Fibroblast of villous mesenchyme (primary cell): ENCODE data around the gene MAD1L1. TPM values are rescaled to one million over a fixed set of nuclear protein-coding genes. Genes with fewer than 3 reads are reported as not detected.

ENCODE experiments used
- DNase-seq: peaks from one replicate; pipeline ENCODE4 v3.0.0-alpha.2; 2010; ENCODE audit warnings: low read depth
- H3K4me3 ChIP-seq: 2 replicates; pipeline ENCODE4 v1.5.1; 2011; ENCODE audit warnings: low read depth, mild to moderate bottlenecking, low read length
- total RNA-seq: library from RNA; depleted of rRNA; stranded (reverse); fragments of >200 nt; gene quantifications from 2 replicates; pipeline ENCODE4 v1.2.3, GENCODE V29; 2012
- TF ChIP-seq, protein P1 (sequence below): IDR thresholded peaks from 2 replicates; pipeline ENCODE4 v1.5.1; 2012; ENCODE audit warnings: low read depth, mild to moderate bottlenecking, low read length; ENCODE audit not compliant: insufficient read depth

The MAD1L1 gene
- total RNA-seq, 1 donor, result 43.6 TPM

DNA sequence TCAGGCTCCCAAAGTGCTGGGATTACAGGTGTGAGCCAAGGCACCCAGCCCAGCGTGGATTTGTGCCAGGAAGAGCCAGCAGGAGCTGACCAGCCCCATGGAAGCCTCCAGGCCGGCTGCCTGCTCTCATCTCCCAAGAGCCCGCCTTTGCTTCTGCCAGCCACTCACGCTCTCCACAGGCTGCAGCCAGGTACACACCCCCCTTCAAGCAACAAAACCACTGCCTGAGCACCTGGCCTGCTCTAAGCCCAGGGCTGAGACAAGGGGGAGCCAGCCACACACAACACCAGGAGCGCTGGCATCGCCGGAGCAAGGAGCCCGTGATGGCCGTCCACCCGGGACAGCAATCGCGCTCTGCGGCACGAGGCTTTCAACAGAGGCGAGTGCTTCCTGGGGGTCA, 34.5 kb downstream of the MAD1L1 start:
- H3K4me3 ChIP-seq, result no peak overlapping the region
- TF ChIP-seq, protein P1, sequence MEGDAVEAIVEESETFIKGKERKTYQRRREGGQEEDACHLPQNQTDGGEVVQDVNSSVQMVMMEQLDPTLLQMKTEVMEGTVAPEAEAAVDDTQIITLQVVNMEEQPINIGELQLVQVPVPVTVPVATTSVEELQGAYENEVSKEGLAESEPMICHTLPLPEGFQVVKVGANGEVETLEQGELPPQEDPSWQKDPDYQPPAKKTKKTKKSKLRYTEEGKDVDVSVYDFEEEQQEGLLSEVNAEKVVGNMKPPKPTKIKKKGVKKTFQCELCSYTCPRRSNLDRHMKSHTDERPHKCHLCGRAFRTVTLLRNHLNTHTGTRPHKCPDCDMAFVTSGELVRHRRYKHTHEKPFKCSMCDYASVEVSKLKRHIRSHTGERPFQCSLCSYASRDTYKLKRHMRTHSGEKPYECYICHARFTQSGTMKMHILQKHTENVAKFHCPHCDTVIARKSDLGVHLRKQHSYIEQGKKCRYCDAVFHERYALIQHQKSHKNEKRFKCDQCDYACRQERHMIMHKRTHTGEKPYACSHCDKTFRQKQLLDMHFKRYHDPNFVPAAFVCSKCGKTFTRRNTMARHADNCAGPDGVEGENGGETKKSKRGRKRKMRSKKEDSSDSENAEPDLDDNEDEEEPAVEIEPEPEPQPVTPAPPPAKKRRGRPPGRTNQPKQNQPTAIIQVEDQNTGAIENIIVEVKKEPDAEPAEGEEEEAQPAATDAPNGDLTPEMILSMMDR, result no peak
- no peak for DNase-seq

- H3K4me3 ChIP-seq, result no peak overlapping the region
- DNase-seq, result no peak
- TF ChIP-seq, protein P1, result no peak
Measured at GRCh38 chr7:2197436-2198155, 35.1 kb downstream of the MAD1L1 start.

GRCh38 chr7:2196381-2197378, 36.1 kb downstream of the MAD1L1 start:
- no peak for DNase-seq
- H3K4me3 ChIP-seq, result no peak overlapping the region
- TF ChIP-seq, protein P1, result no peak

- TF ChIP-seq, protein P1, result no peak
- no peak overlapping the region for H3K4me3 ChIP-seq
- no peak for DNase-seq
Measured at GRCh38 chr7:2195400-2196246, 37.1 kb downstream of the MAD1L1 start.

DNA sequence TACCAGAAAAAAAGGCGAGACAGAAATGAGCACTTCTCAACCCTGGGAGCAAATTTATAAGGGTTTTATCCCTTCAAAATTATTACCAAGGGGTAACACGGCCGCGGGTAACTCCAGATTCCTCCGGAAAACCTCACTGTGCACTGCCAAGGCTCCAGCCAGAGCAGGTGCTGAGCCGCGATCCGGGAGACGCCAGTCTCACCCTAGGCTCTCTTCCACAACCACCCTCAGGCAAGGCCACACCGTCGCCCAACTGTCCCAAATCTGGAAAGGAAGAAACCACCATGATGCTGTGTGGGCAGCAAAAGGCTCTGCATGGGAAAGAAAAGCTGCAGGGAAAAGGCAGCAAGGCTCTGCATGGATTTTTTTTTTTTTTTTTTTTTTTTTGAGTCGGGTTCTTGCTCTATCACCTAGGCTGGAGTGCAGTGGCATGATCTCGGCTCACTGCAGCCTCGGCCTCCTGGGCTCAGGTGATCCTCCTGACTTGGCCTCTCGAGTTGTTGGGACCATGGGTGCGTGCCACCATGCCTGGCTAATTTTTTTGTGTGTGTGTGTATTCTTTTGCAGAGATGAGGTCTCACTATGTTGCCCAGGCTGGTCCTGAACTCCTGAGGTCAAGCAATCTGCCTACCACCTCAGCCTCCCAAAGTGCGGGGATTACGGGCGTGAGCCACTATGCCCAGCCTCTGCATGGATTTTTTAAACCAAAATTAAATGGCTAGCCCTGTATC, 39.0 kb downstream of the MAD1L1 start:
- no peak for DNase-seq
- TF ChIP-seq, protein P1, result no peak
- H3K4me3 ChIP-seq, result no peak overlapping the region

DNA sequence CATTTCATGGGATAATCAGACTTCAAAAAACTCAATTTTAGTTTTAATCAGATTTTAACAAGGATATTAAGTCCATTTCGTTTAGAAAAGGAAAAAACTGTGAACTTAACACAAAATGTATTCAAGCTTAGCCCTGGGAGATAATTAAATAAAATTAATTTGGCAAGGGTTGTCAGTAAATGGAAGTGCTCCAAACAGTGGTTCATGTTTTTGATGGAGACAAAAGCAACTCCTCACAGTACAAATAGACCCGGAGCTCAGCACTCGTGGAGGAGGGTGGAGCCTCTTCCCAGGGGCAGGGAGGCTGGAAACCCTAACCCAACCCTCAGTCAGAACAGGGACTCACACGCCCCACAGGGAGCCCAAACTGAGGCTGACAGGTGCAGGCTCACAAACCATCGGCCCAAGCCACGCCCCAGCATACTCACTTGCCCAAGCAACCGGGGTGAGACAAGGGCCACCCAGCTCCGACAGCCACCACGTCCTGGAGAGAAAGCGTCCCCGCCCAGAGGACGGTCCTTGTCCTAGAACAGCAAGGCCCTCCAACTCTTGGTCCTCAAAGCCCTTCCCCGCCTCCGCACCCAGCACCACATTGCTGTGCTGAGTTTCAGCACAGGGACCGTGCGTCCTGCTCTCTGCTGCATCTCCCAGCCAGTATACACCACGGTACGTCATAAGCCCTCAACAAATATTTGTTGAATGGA, 39.8 kb downstream of the MAD1L1 start:
- TF ChIP-seq, protein P1, result no peak
- no peak overlapping the region for H3K4me3 ChIP-seq
- DNase-seq, result no peak
